Activated CD4-positive, alpha-beta T cell treated with anti-CD3 and anti-CD28 coated beads, Interleukin-2, amount 50 U/mL, for 48 hours (primary cell): ENCODE results near the gene SEMA4D.

ENCODE experiments used
- DNase-seq, 2 experiments: peaks; one replicate each; pipeline ENCODE4 v3.0.0-alpha.2; 2020

The SEMA4D gene

DNA sequence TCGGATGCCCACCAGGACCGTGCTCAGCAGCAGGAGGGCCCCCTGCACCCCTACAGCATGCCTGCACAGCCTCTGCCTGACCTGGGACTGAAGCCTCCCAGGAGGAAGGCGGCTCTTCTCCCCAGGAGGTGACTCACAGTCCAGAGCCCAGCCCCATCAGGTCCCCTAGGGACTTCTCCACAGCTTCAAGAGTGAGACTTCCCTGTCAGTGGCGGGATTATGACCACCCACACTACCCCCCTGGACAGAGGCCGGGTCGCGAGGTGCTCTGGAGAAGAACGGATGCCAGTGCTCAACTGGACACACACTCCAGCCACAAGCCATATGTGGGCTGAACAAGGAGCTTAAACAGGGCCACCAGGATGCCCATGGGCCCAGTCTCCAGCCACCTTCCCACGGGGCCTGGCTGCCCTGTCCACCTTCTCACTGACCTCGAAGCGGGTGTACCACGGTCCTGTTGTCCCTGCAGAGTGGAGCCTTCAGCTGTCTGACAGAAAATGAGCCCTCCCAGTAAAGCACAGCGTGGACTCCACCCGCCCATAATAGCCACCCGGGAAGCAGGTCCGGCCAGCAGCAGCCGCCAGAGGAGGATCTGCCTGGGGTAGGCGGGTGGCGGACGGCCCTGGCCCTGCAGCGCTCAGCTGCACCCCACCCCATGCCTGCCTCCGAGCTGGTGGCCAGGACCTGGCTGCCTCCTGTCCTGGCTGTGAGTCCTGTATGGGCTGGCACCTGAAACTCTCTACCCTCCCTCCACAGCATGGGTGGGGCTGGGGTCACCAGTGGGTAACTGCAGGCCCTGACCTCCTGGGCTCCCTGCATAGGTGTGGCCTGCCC is 54.7 kb downstream of the SEMA4D start:
- DNase-seq, result no peak

DNA sequence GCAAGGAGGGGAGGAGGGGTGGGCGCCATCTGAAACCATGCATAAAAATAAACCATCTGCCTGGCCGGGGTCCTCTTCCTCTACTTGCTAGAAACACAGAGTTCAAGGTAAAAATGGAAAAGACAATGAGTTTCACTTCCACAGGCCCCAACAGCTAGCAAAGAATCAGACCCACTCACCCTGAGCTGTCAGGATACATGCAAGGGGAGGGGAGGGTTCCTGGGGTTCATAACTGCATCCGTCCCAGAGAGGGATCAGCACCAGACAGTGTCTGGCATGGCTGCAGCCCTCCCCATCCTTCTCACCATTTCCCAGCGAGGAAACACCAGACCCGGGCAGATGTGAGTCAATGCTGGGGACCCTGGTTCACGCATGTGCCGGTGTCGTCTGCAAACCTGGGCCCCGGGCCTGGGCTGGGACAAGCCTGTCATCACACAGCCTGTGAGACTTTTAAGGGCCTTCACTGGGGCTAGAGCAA is 55.4 kb downstream of the SEMA4D start:
- no peak for DNase-seq

DNA sequence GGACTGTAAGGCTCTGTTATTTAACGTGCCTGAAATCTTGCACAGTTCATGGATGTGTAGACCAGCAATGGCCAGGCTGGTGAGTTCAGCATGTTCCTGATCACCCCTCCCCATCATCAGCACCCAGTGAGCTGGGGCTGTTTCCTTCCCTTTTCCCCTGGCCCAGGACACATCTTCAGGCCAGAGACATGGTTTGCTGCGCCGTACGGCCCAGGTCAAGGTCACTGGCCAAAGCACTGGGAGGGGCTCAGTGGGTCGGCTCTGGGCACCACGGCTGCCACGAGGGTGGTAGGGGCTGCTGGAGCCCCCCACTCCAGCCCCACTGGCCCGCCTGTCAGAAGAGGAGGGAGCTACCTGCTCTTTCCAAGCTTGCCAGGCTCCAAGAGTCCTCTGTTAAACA is 55.9 kb downstream of the SEMA4D start:
- DNase-seq, result no peak

DNA sequence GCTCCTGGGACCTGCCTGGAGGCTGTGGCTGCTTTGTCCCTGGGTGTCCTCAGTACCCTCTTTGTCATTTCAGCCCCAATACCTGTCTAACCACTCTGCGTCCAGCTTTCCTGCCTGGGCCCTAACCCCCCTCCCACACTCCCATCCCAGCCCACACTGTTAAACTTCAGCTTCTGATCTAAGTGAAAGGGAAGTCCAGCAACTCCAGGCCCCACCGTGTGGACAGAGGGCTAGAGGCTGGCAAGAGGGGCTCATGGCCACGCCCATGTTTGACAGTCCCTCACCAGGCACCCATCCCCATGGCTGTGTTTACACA is 56.3 kb downstream of the SEMA4D start:
- DNase-seq, result no peak

DNA sequence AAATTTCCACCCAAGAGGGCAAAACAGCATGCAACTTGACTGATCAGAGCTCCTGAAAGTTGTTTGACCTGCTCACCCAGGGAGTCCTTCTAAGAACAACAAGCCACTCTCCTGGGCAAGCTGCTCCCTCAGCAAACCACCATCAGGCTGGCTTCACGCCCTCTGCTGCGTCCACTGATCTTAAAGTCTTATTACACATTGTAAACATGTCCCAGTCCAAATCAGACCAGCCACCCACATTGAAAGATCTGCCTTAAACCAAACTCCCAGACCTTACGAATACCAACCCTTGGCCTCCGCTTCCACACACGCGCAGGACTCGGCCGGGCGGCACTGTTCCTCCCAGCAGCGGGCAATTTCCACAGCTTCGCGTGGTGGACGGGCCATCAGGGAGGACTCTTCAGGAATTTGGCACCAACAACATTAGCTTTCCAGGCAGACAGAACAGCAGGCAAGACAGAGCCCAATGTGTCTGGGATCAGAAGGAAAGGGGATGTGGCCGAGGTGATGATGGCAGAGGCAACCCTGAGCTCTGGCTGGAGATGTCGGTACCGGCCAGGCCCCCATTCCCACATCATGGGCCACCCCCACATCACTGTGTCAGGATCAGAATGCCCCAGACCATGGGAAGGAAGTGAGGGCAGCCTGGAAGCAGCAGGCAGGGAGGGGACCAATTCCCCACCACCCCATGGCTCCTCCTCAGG is 56.8 kb downstream of the SEMA4D start:
- DNase-seq, result no peak

DNA sequence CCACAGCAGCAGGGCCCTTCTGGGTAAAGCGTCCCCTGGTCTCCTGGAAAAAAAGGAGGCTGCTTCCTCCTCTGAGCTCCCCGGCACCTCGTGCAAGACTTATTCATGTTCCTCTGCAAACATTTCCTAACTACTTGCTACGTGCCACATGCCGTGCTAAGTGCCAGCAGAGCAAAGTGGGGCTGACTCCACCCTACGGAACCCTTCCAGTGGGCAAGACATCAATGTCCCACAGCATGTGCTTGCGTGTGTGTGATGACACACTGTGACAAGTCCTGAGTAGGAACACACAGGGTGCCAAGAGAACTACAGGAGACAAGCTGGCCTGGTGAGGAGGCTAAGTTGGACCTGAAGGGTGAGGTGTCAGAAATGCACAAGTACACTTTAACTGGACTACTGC is 57.4 kb downstream of the SEMA4D start:
- no peak for DNase-seq

DNA sequence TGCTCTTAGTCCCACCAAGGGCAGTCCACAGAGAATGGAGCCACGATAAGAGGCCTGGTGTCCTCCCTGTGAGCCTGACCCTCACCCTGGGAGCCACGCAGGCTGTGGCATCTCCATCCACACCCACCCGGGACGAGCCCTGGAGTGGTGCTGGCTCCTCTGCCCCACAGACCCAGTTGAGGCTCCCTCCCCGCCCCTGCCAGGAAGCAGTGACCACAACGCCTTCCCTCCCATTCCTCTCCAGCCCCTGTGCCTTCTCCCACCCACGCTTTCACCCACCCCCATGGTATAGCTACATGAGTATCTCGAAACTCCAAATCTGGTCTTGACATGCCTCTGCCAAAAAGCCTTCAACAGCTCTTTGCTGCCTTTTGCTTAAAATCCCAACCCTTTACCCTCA is 57.9 kb downstream of the SEMA4D start:
- no peak for DNase-seq

DNA sequence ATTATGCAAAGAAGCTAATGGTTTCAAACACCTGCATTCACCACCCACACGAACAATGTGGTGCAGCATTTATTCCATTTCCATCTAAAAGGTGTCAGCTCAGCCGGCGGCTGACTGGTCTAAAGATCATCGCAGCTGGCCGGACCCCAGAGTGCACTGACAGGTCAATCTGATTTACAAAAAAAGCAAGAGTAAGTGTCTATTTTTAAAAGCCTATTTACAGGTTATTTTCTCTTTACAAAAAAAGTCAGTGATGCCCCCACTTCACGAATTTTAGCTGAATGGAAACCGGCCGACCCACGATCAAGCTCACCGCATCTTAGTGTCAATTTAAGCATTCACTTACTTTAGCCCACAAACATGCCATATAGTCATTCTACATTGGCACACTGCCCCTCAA is 58.3 kb downstream of the SEMA4D start:
- DNase-seq, result no peak

DNA sequence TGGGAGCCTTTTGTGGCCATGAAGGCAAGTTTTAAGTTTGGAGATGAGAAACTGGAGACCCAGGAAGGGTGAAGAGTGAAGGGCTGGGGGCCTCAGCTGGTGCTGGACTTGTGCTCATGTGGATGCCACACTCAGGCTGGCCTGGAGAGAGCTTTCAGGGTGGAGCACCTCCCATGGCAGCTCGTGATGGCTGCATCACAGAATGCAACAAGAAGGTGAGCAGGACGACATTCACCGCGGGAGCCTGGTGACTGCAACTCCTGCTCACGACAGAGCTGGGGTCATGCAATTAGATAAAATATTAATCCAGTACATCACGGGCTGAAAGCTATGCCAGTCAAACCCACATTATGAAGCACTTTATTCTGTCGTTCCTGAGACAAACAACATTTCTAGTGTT is 59.7 kb downstream of the SEMA4D start:
- no peak for DNase-seq

DNA sequence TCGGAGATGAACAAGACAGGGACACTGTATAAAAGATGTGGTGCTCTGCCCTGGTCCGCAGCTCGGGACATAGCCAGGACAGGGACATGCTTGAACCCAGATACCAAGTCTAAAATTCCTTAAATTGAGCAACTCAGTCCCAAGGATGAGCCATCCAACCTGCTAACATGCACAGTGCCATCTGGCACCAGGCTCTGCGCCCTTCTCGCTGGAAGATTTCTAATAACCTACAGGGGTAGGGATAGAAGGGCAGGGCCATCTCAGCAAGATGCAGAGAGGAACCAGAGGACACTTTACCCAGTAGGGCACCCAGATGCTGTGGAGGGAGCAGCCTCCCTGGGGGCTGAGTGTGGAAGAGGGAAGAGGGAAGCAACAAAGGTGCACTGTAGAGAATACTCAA is 60.1 kb downstream of the SEMA4D start:
- no peak for DNase-seq

DNA sequence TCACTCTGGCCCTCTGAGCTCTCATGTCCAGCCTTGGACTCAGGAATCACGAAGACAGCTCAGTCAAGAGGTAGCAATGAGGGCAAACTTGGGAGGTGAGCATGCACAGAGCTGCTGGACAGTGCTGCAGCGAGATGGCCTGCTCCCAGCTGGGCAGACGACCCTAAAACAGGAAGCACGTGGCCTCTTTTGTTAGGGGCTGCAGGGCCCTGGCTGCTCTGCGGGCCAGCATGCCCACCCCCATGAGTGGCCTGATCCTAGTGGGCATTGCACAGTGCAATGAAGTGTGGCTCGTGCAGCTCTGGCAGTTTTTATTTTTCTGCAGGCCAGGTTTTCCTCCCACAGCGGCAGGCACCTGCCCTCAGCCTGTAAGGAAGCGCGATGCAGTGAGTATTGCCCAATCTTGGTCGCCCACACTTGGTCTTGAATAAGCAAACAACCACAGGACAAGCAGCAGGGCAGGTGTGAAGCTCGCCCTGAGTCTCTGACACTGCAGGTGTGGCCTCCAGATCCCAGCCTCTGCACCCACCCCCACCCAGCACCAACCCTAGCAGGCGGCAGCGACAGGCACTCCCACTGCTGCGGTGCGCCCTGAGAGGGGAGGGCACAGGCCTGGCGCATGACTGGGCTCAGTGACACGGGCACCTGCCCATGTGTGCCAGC is 60.8 kb downstream of the SEMA4D start:
- no peak for DNase-seq

DNA sequence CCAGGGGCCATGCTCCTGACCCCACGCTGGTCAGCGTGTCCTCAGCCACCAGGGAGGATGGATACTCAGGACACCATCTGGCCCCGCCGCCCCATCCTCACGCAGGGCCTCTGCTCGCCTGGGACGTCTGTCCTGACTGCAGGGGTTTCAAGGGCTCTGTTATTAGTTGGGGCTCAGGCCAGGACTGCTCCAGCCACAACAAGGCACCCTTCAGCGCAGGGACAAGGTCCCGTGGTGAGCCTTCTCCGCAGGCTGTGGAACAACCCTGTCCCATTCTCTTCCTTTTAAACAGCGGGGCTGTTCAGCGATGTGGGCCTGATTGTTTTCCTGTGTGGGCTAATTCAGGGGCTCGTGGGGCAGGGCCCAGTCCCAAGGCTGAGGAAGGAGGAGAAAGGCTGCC is 61.6 kb downstream of the SEMA4D start:
- DNase-seq, result no peak

DNA sequence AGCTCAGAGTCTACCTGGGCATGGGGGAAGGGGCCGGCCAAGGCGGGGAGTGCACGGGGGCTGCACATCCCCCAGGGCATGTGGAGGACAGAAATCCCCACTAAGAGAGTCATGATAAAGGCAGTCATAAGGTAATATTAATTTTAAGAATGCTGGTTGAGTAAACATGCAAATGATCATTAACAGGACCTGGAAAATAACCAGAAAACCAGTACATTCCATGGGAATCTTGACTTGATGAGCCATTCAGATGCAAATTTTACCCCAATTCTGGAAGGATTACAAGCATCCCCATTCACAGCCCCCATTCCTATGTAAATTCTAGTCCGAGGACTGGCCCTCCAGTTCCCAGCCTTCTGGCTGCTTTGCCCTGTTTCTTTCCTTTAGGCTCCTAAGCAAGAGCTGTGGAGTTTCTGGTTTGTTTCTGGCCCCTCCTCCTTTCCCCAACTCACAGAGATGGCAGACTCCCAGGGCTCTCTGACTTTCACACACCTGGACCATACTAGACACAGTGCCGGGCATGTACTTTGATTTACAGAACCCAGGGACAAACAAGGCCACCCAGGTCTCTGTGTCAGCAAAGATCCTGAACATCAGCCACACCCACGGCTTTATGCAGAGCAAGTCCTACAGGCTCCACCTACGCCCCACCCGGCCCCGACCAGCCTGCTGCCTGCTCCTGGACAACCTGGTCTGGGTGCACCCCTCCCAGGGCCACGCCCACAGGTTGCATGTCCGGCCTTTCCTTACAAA is 62.7 kb downstream of the SEMA4D start:
- DNase-seq, result no peak

DNA sequence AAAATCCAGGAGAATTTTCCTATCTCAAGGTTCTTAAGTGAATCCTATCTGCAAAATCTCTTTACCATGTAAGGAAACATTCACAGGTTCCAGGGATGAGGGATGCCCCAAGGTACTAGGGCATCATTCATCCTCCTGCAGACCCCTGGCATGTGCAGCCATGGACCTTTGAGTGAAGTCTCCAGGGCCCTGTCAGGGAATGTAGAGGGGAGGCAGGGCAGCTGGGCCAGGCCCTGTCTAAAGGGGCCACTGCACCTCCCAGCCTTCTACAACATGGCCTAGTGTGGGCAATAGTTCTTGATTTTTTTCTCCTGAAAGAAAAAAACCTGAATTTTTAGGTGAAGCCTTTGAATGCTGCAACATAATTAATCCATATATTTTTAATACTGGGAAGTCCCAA is 63.3 kb downstream of the SEMA4D start:
- DNase-seq, result no peak

DNA sequence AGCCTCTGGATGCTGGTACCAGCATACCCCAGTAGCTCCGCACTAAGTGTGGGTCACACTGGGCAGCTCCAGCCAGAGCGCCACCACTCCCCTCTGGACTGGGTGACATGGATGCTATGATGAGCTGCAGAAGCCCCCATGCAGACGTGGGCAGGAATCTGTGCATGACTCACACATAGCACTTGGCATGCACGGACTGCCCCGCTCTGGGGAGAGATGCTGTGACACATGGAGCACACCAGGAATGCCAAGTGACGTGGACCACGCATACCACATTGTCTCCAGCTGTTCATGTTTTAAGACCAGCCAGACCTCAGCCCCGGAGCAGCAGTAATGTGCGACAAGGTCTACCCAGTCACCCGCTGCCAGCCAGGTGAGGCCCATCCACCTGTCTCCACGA is 64.1 kb downstream of the SEMA4D start:
- no peak for DNase-seq

DNA sequence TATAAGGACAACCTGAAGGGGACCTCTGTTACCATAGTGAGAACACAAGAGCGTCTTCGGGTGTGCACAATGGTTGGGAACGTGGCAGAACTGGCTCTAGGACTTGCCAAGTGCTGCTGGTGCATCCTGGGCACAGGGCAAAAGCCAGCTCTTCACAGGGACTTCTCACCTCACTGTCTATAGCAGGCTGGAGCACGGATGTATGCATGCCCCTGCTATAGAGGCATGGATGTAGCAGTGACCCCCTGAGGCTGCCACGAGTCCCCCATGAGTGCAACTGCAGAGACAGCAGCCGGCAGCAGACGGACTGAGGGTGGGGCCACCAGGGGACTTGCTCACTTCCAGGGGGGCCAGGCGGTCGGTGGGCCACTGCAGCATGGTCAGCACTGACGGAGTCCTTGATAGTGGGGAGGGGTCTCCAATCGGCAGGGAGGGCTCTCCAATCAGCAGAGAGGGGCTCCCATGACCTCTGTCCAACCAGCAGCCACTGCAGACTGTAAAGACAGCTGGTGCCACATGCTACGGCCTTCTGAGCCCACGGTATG is 64.9 kb downstream of the SEMA4D start:
- DNase-seq, result no peak

DNA sequence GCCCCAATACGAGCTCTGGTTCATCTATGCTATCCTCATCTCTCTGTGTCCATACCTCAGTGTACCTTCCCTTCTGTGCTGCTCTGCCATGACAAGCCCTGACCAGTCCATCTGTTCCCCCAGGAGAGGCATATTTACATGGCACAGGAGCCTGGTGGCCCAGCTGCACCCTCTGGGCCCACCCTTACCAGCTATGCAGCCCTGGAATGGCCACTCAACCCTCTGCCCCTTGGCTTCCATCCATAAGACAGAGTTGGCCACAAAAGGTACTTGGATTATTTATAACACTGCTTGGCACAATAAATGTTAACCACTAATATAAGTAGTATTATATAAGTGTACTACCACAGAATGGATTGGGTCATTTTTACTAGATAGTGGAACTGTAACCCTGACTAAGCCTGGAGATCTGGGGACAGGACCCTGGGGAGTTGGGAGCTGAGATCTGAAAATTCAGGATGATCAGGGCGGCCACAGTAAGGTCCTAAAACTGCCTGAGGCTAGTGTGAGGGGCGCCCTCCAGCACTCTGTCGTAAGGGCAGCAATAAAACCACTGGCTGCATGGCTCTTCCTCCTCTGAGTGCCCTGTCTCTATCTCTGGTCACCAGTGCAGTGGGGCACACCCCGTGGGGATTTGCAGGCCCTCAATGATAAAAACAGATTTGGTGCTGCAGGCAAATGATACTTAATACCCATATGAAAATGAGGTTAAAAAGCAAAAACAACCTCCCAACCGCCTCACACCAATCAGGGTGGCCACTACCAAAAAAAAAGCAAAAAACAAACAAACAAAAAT is 65.8 kb downstream of the SEMA4D start:
- DNase-seq, result no peak

DNA sequence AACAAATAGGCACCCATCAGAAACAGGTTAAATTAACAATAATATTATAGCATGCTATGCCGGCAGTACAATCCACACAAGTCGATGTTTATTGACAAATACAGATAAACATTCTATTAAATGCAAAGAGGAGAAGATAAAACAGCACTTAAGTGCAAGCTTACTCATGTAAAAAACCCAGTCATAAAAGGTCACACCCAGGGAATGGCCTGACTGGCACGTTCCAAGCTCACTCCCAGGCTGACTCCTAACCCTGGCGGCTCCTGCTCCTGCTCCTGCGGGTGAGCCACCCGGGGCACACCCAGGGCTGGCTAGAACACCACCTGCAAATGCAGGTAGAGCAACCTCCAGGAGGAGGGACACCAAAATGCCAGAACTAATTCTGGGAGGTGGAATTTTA is 66.9 kb downstream of the SEMA4D start:
- DNase-seq, result no peak

DNA sequence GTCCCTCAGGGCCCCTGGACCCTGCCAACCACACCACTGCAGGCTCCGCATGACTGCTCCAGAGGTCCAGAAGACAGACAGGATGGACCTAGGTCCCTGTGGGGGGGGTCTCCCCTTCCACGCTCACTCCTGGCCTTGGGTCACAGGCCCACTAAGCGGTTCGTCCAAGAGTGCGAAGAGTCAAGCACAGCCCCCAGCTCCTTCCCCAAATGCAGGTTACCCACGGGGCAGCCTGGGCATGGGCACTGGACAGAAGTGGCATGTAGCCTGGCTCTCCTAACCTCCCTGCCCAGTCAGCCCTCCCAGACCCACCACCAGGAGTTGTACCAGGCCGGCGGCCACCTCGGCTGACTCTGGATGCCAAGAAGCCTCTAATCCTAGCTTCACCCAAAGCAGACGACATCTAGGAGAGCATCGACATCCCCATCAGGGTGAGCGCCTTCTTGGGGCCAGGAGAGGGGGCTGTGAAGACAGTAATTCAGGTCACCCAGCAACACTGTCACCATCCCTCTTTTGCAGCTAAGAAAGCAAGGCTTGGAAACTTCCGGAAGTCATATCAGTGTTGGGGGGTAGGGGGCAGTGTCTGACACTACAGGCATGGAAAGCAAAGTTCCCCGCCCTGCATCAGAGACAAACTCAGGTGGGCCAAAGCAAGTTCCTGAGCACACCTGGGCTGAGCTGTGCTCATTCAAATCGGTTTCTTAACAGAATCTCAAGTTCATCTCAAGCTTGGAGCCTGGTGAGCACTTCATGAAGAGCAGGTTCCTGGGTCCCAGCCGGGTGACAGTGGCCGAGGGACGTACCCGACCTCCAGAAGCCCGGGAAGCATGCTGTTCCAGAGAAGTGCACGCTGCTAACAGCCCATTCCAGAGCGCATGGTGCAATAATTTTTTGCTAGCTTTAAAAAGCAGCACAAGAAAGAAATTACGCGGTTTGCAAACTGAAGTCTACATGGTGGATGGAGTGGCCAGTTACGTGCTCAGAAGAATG is 68.7 kb downstream of the SEMA4D start:
- DNase-seq, result no peak

DNA sequence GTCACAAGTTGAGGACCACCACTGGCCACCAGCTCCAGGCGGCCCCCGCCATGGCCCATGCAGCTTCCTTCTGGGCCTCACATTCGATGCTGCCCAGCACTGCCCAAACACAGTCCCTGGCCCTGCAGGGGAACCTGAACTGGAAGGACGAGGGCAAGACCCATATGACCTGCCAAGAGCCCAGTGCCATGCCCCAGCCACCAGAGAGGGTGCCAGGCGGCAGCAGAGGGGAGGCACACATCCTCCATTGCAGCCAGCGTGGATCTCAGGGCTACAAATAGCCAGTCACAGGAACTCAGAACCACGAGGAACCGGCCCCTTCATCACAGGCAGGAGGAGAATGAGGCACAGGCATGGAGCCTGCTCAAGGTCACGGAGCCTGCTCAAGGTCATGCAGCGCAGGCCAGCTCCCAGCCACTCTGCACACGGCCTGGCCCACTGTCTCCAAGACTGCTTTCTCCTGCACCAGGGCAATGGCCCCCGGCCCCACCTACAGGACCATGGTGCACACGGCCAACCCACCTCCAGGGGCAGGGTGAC is 69.6 kb downstream of the SEMA4D start:
- DNase-seq, result no peak
